GM21515 (cell line): ENCODE data around the gene GPC3.

ENCODE experiments used
- ATAC-seq: cut with Tn5 transposase; IDR thresholded peaks from one replicate; pipeline ENCODE4 v1.9.1; 2021; ENCODE audit not compliant: unreplicated experiment

The GPC3 gene

GRCh38 chrX:133852837-133853356, 132.5 kb downstream of the GPC3 start:
- no peak for ATAC-seq

- no peak for ATAC-seq
These were observed 133.0 kb downstream of the GPC3 start for GRCh38 chrX:133852401-133852800.

- no peak for ATAC-seq
These were observed 135.0 kb downstream of the GPC3 start for GRCh38 chrX:133850399-133850798.

DNA sequence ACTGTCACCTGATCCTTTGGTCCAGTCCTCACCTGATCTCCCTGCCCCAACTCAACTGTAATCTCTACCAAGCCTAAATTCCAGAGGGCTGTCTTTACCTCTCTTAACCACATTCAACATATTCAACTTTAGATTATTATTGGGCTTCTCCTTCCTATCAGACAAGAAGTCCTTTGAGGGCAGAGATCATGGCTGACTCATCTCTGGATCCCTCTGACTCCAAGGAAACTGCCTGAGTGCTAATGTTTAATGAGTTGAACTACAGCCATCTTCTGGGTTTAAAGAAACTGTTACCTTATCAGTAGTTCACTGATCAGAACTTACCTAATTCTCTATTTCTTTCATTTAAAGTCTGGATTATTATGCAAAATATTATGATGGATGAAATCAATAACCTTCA, 135.7 kb downstream of the GPC3 start:
- no peak for ATAC-seq

DNA sequence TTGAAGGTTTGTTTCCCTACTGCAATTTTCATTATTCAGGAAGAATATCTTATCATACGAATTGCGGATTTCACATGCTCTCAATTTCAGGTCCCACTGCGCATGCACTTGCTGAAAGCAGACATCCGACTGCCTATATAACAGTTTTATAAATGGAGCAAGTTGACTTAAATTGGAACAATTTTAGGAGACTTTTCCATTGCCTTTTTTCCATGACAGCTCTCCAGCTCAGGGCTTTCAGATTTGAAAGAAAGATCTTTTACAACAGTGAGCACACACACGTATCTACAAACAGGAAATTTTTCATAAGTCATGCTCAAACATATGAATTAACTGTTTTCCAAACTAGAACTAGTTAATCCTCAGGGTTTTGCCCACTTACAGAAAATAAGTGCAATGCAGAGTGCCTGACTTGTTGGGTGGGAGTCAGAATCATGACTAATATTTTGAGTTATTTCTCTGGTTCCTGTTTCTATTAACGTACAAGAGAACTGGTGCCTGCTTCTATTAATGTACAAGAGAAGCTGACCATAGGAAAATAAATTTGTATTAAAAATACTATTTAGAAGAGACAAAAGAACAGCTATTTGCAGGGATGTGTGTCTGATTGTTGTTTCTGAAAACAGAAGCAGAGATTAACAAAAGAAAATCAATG, 137.9 kb downstream of the GPC3 start:
- no peak for ATAC-seq

DNA sequence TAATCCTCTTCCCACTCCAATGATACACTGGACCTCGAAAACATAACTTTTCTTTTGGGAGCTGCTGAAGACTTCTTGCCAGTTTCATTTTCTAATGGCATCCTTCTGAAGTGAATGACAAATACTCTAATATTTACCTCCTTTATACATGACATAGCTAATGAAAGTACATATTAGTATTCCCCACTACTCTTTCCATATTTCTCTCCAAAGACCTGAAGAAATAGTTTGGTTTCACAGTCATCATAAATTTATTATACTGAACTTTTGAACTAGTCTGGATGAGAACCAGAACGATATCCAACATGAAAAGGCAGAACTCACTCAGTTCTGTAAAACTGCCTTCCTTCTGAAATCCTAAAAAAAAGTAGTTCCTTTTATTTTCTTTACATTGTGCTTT, 139.1 kb downstream of the GPC3 start:
- no peak for ATAC-seq

DNA sequence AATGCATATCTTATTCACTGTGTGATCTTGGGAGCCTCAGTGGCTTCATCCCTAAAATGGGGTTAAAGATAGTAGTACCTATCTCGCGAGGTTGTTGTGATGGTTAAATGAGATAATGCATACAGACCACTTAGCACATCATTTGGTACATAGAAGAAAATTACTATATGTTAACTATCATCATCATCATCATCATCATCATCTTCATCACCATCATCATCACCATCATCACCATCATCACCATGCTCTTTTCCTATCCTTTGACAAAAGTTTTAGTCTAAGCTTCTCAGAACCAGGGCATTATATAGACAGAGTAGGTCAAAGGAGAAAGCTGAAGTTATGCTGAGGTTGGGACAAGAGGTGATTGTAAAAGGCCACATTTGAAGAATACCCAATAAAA, 145.0 kb downstream of the GPC3 start:
- ATAC-seq: no peak

DNA sequence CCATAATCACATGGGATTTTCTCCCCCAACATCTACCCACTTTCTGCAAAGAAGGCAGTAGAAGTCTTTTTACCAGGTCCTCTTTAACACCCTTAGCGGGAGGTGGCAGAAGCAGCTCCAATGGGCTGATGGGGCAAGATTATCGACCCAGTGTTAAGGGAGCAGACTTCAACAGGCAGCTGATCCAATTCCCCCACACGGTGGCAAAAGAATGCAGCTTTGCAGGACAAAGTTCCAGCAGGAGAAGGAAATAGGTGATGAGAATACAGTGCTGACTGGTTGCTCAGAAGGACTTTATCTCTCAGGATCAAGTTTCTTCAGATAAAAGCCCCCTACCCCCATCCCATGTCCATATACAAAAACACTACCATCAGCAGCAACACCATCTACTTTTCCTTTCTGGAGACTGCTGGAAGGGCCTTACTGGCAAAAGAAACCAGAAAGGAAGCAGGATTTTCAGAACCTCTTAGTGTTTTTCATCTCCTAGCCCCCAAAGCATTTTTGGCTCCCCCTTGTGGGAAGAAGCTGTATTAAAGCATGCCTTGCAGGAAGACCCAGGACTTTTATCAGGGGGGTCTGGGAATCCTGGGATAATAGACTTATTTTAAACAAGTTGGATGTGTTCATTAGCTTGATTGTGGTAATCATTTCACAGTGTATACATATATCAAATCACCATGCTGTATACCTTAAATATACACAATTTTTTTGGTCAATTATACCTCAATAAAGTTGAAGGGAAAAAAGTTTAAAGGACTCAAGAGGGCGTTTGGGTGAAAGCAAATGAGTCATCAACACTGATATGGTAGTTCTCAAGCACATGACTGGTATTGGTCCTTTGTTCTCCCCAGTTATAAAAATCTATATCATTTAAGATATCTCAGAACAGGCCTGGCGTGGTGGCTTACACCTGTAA, 146.4 kb downstream of the GPC3 start:
- ATAC-seq: no peak

DNA sequence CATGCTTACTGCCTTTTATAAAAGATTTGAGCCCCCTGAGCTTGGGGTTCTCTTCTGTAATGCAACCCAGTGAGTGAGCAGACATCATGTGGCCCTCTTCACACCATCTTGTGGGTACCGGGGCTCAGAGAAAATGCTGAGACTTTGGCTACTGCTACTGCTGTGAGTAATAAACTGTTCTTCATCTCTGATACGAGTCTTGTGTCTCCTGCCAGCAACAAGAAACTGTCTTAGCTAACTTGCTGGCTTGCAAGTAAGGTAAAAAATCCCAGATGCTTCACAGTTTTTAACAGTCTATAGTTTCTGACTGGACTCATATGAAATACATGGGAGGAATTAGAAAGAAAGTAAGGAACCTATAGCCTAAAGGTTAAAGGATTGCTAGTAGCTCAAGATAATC, 148.3 kb downstream of the GPC3 start:
- no peak for ATAC-seq

GRCh38 chrX:133836561-133836960, 148.8 kb downstream of the GPC3 start:
- ATAC-seq: no peak

DNA sequence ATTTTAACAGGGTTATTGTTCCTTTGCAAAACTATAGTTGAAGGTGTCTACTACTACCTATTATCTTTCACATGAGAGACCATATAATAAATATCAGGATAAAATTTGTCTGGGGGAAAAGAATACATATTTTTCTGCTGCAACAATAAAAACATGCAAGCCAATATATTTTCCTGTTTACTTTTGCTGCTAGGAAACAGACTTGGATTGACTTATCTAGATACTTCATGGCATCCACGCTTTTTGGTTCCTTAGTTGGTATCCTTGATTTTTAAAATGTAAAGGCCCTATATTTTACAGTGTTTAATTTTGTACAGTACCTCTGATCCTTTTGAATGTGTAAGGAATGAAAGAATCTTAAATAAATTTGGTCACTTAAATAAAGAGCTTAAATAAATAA, 150.6 kb downstream of the GPC3 start:
- ATAC-seq: no peak

GRCh38 chrX:133819546-133819945, 165.8 kb downstream of the GPC3 start:
- no peak for ATAC-seq

GRCh38 chrX:133818019-133818418, 167.4 kb downstream of the GPC3 start:
- no peak for ATAC-seq

- ATAC-seq: no peak
These were observed 169.9 kb downstream of the GPC3 start for GRCh38 chrX:133815496-133815895.

DNA sequence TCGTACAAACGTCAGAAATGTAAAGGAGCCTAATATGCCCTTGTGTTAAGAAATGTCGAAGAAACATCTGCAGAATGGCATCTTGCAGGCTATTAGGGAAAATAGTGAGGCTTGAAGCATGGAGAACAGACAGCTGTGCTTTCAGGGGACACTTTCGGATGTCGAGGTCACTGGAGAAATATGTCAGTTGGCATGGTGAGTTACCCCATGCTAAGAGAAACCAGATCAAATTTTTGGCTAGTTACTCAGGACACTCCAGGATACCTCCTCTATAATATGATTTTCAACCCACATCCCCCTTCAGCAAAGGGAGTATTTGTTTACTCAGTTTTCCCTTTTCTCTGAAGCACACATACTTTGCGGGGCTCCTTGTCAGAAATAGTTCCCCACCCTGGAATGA, 171.4 kb downstream of the GPC3 start:
- no peak for ATAC-seq

GRCh38 chrX:133812402-133812801, 173.0 kb downstream of the GPC3 start:
- no peak for ATAC-seq

DNA sequence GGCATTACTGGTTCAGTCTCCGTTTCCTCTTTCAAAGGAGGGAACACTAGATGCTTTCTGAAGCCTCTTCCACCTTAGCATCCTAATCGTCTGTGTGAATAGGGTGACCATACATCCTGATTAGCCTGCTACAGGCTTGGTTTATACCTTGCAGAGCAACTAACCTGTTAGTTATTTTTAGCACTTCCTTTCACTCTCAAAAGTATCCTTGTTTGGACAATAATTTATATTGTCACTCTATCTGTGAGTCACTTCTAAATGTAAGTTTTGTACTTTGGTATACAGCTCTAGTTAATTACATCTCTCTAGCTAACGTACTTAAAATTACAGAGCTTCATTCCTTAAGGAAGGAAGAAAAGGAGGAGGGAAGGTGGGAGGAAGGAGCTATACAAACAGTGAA, 174.5 kb downstream of the GPC3 start:
- ATAC-seq: no peak

GRCh38 chrX:133804072-133804471, 181.3 kb downstream of the GPC3 start:
- ATAC-seq: no peak

- ATAC-seq: no peak
These were observed 189.1 kb downstream of the GPC3 start for GRCh38 chrX:133796282-133796681.

GRCh38 chrX:133794126-133794525, 191.3 kb downstream of the GPC3 start:
- no peak for ATAC-seq

DNA sequence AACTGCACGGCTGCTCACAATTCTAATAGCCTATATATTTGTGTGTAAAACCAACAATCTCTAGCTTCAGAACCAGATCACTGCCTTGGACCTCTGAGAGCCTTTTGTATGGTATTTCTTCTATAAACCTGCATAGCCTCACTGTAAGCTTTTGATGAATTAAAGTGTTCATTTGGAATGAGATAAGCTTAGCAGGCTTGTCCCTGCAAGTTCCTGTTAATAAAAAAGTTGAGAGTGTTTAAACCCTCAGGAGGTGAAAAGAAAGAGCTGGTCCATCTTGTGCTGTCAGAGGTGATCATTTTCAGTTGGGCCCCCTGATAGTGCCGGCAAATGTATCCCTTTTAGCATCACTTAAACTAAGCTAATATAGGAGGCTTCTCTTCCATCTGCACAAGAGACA, 191.8 kb downstream of the GPC3 start:
- ATAC-seq: no peak
